Measurements from ENCODE around the gene ZNF333.
"Not testable (repeated sequence)": the region's sequence is repeated elsewhere in the genome, so short reads cannot be mapped to it uniquely, and the experiment has no call there.

Gene ZNF333

GRCh38 chr19:14699641-14700040, 9.8 kb downstream of the ZNF333 start:
- no peak for DNase-seq (ENCODE audit: low read depth in 2 of 2)

GRCh38 chr19:14700711-14701375, 11.0 kb downstream of the ZNF333 start:
- no peak for DNase-seq (ENCODE audit: low read depth in 2 of 2)

- no peak for DNase-seq (ENCODE audit: low read depth in 2 of 2)
Observed at GRCh38 chr19:14703833-14704232, 14.0 kb downstream of the ZNF333 start.

- no peak for DNase-seq (ENCODE audit: low read depth in 2 of 2)
Observed at GRCh38 chr19:14704450-14704849, 14.6 kb downstream of the ZNF333 start.

- no peak for DNase-seq (ENCODE audit: low read depth in 2 of 2)
Observed at GRCh38 chr19:14715841-14716240, 26.0 kb downstream of the ZNF333 start.

- DNase-seq (ENCODE audit: low read depth in 2 of 2): no peak
Observed at GRCh38 chr19:14718522-14719116, 28.8 kb downstream of the ZNF333 start.

- no peak for DNase-seq (ENCODE audit: low read depth in 2 of 2)
Observed at GRCh38 chr19:14719162-14719561, 29.3 kb downstream of the ZNF333 start.

GRCh38 chr19:14722127-14722526, 32.3 kb downstream of the ZNF333 start:
- DNase-seq (ENCODE audit: low read depth in 2 of 2): no peak

- no peak for DNase-seq (ENCODE audit: low read depth in 2 of 2)
Observed at GRCh38 chr19:14728595-14728994, 38.7 kb downstream of the ZNF333 start.

- no peak for DNase-seq (ENCODE audit: low read depth in 2 of 2)
Observed at GRCh38 chr19:14731200-14731599, 41.4 kb downstream of the ZNF333 start.

GRCh38 chr19:14732510-14732909, 42.7 kb downstream of the ZNF333 start:
- no peak for DNase-seq (ENCODE audit: low read depth in 2 of 2)

- no peak for DNase-seq (ENCODE audit: low read depth in 2 of 2)
Observed at GRCh38 chr19:14733574-14733973, 43.7 kb downstream of the ZNF333 start.

GRCh38 chr19:14735915-14736314, 46.1 kb downstream of the ZNF333 start:
- DNase-seq (ENCODE audit: low read depth in 2 of 2): no peak

- DNase-seq (ENCODE audit: low read depth in 2 of 2): no peak
Observed at GRCh38 chr19:14746886-14747285, 57.0 kb downstream of the ZNF333 start.

- DNase-seq (ENCODE audit: low read depth in 2 of 2): no peak
Observed at GRCh38 chr19:14748601-14749000, 58.8 kb downstream of the ZNF333 start.

- DNase-seq (ENCODE audit: low read depth in 2 of 2): no peak
Observed at GRCh38 chr19:14758816-14759215, 69.0 kb downstream of the ZNF333 start.

- no peak for DNase-seq (ENCODE audit: low read depth in 2 of 2)
Observed at GRCh38 chr19:14761607-14762006, 71.8 kb downstream of the ZNF333 start.

GRCh38 chr19:14762111-14762510, 72.3 kb downstream of the ZNF333 start:
- no peak for DNase-seq (ENCODE audit: low read depth in 2 of 2)

- DNase-seq (ENCODE audit: low read depth in 2 of 2): no peak
Observed at GRCh38 chr19:14763497-14764145, 73.8 kb downstream of the ZNF333 start.

- no peak for DNase-seq (ENCODE audit: low read depth in 2 of 2)
Observed at GRCh38 chr19:14764401-14764800, 74.6 kb downstream of the ZNF333 start.

GRCh38 chr19:14765403-14765802, 75.6 kb downstream of the ZNF333 start:
- DNase-seq (ENCODE audit: low read depth in 2 of 2): not testable (repeated sequence)

- DNase-seq (ENCODE audit: low read depth in 2 of 2): not testable (repeated sequence)
Observed at GRCh38 chr19:14765841-14766240, 76.0 kb downstream of the ZNF333 start.

- DNase-seq (ENCODE audit: low read depth in 2 of 2): no peak
Observed at GRCh38 chr19:14767466-14767971, 77.7 kb downstream of the ZNF333 start.

Measured in stimulated activated CD4-positive, alpha-beta T cell treated with anti-CD3 and anti-CD28 coated beads, Interleukin-1b, Interleukin-23, amount 100 ng/mL, for 1 hour (primary cell).